Progenitor cell of endocrine pancreas (in vitro differentiated cells): ENCODE measurements around the gene CD40LG. TPM values are rescaled to one million over a fixed set of nuclear protein-coding genes. Genes with fewer than 3 reads are reported as not detected.

ENCODE experiments used
- DNase-seq: peaks from one replicate; pipeline ENCODE4 v3.0.0; 2021; ENCODE audit warnings: low spot score; ENCODE audit not compliant: unreplicated experiment
- H3K27ac Mint-ChIP-seq: 2 replicates; pipeline ENCODE4 v1.8.0; 2021; ENCODE audit warnings: mild to moderate bottlenecking, moderate library complexity, mixed read lengths
- H3K27me3 Mint-ChIP-seq: 2 replicates; pipeline ENCODE4 v1.8.0; 2021; ENCODE audit warnings: mixed read lengths
- H3K36me3 Mint-ChIP-seq: 2 replicates; pipeline ENCODE4 v1.8.0; 2022; ENCODE audit warnings: mixed read lengths; ENCODE audit not compliant: insufficient read depth
- H3K4me1 Mint-ChIP-seq: 2 replicates; pipeline ENCODE4 v1.8.0; 2021; ENCODE audit warnings: low read depth, mixed read lengths
- H3K4me3 Mint-ChIP-seq: 2 replicates; pipeline ENCODE4 v1.8.0; 2021; ENCODE audit warnings: low read depth, mild to moderate bottlenecking, moderate library complexity, mixed read lengths
- H3K9me3 Mint-ChIP-seq: 2 replicates; pipeline ENCODE4 v1.8.0; 2021; ENCODE audit warnings: low read depth, mixed read lengths
- CTCF ChIP-seq: fragments of 200-600 bp; sonication (generic); IDR thresholded peaks from one replicate; pipeline ENCODE4 v1.5.0; 2021; ENCODE audit warnings: antibody characterized with exemption, mild to moderate bottlenecking; ENCODE audit not compliant: unreplicated experiment
- total RNA-seq: library from RNA; stranded (reverse); gene quantifications from 2 replicates; pipeline ENCODE4 v1.2.1, GENCODE V29; 2021

CD40LG gene
- total RNA-seq, 1 donor from 2014 or later = not detected

- Mint-ChIP-seq H3K4me3 (no peak overlapping the region), H3K27ac (no peak overlapping the region), H3K27me3 (peaks cover 2% of the 10 kb centered on the region), H3K36me3 (peaks cover 3% of the 10 kb centered on the region), H3K4me1 (no peaks in the 10 kb centered on the region), H3K9me3 (peaks cover 21% of the 10 kb centered on the region)
- no peak for DNase-seq
- no peak for TF ChIP-seq CTCF
Measured at GRCh38 chrX:136659174-136659573, 11.2 kb downstream of the CD40LG start.

GRCh38 chrX:136660896-136661295 lies 12.9 kb downstream of the CD40LG start:
- no peak for DNase-seq
- peaks cover 2% of the 10 kb centered on the region for H3K27me3 Mint-ChIP-seq
- H3K27ac Mint-ChIP-seq = no peak overlapping the region
- no peaks in the 10 kb centered on the region for H3K4me1 Mint-ChIP-seq
- H3K36me3 Mint-ChIP-seq = peaks cover 5% of the 10 kb centered on the region
- H3K9me3 Mint-ChIP-seq = peaks cover 27% of the 10 kb centered on the region
- H3K4me3 Mint-ChIP-seq = no peak overlapping the region
- TF ChIP-seq CTCF = no peak

GRCh38 chrX:136662104-136662503 lies 14.1 kb downstream of the CD40LG start:
- Mint-ChIP-seq H3K4me1 (no peaks in the 10 kb centered on the region), H3K9me3 (peaks cover 30% of the 10 kb centered on the region), H3K4me3 (no peak overlapping the region), H3K36me3 (peaks cover 5% of the 10 kb centered on the region), H3K27ac (no peak overlapping the region), H3K27me3 (peaks cover under 1% of the 10 kb centered on the region)
- no peak for TF ChIP-seq CTCF
- no peak for DNase-seq

- H3K27ac Mint-ChIP-seq = no peak overlapping the region
- peaks cover 5% of the 10 kb centered on the region for H3K36me3 Mint-ChIP-seq
- H3K9me3 Mint-ChIP-seq = peaks cover 27% of the 10 kb centered on the region
- no peak for TF ChIP-seq CTCF
- no peaks in the 10 kb centered on the region for H3K27me3 Mint-ChIP-seq
- DNase-seq = no peak
- no peaks in the 10 kb centered on the region for H3K4me1 Mint-ChIP-seq
- no peak overlapping the region for H3K4me3 Mint-ChIP-seq
Measured at GRCh38 chrX:136662976-136663375, 15.0 kb downstream of the CD40LG start.

- Mint-ChIP-seq H3K36me3 (peaks cover 5% of the 10 kb centered on the region), H3K27me3 (no peaks in the 10 kb centered on the region), H3K9me3 (peaks cover 28% of the 10 kb centered on the region), H3K4me1 (no peaks in the 10 kb centered on the region), H3K27ac (no peak overlapping the region), H3K4me3 (no peak overlapping the region)
- no peak for DNase-seq
- no peak for TF ChIP-seq CTCF
Measured at GRCh38 chrX:136665258-136665900, 17.4 kb downstream of the CD40LG start.
